Measurements from ENCODE around the gene RAD18.

The RAD18 gene

DNA sequence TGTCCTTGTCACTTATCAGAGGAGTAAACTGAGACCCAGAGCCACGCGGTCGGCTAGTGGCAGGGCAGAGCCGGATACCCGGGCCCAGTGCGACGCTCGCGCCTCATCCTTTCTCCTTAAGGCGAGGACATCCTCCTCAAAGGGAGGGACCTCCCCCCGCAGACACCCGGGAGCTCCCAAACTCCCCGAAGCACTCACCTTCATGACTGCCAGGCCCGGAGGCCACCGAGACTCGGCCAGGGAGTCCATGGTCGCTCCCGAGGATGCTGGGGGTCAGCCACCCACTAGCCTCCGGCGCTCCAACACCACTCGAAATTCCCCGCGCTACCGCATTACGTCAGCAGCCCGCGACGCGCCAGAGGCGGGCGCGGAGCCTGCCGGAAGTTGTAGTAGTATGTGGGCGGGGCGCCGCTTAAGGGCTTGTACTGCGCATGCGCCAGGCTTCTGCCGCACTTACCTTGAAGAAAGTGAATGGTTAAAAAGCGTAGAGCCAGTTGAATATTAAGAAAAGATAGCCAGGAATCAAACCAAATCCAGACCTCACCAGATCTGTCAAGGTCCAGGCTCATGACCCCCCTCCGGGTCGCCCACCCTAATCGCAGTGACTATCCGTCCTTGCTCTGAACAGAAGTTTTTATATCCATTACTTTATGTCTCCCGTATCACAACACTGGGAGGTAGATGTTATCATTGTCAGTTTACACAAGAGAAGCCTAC is at the start of gene RAD18:
RAD18 (minus strand) TSS at position 336 of the 717 bp plus-strand sequence; CDS start at position 249, 87 bp downstream.
- peak; percentile 91 for DNase-seq

GRCh38 chr3:9012521-9012920 is 49.2 kb upstream of the RAD18 start:
- DNase-seq: no peak

DNA sequence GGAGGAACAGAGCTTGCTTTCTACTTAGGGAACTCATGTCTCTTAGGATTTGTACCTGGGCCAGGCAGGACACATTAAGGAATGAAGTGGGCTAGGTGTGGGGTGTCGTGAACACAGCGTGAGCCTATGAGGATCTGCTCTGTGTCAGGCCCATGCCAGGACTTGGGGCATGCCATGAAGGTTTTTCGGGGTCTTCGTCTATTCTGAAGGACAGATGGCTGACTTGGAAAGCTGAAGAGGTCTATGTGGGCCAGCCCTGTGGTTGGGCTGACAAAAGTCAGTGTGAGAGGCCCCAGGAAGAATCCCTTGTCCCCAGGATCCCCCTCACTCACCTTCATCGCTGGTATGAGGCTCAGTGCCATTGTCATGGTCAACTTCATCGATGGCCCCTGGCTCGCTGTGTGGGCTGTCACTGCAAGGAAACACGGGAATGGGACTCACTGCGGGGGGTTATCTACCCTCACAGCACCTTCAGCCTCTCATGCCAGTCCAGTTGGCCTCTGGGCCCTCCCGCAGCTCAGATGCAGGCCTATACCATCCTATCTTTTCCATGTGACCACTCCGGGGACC is 46.8 kb upstream of the RAD18 start:
- DNase-seq: no peak

DNA sequence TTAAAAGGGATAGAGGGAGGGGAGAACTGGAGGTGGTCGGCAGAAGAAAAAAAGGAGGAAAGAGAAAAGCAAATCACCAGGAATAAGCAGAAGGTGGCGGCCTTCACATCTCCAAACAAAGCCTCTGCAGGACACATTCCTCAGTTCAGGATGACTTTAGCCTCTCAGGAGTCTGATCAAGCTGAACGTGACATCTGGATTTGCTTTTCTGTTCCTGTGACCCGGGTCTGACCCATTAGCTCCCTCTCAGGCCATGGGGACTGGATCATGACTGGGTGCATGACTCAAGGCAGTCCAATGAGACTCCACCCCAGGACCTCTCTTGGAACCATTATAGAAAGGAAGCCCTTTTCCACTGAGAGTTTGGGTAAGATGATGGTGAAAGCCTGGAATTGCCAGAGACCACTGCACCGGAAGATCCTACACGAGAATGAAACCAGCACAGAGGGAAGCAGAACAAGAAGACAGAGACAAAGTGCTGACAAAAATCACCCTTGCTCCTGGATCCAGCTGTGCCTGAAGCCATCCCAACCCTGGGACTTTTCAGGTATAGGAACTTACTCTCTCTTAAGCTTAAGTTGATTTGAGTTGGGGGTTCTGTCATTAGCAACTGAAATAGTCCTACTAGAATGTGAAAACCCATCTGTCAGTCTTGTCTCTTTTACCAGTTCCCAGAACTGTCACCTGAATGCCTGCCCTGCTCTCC is 45.4 kb upstream of the RAD18 start:
- no peak for DNase-seq

DNA sequence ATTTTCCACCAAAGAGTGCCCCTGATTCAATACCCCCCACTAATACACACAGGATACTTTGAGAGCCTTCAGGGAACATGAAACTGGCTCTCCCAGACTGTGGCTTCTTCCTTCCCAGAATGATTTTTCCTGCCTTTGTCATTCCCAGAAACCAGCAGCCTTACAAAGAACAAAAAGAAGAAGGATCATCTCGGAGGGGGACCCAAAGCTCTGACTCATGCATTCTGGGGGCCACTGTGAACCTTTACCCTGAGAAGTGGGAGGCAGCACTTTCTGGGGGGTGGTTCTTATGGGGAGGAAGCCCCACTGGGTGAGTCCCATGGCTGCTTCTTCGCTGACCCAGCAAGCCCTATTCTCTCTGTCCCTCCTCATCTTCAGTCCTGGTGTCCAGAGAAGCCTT is 44.7 kb upstream of the RAD18 start:
- DNase-seq: no peak

DNA sequence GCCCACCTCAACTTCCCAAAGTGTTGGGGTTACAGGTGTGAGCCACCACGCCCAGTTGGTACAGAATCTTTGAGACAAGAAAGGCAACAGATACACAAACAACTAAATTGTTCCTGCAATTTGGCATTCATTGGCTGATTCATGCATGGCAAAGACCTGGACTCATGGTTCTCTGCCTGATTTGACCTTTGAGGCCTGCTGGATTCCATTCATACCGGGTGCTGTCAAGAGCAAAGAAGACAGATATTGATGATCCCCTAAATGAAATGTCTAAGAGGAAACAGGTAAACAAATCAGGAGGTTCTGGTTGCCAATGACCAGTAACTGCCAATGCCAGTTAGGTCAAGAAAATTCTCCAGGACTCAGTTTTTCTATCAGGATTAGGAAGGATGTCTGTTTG is 43.9 kb upstream of the RAD18 start:
- no peak for DNase-seq

DNA sequence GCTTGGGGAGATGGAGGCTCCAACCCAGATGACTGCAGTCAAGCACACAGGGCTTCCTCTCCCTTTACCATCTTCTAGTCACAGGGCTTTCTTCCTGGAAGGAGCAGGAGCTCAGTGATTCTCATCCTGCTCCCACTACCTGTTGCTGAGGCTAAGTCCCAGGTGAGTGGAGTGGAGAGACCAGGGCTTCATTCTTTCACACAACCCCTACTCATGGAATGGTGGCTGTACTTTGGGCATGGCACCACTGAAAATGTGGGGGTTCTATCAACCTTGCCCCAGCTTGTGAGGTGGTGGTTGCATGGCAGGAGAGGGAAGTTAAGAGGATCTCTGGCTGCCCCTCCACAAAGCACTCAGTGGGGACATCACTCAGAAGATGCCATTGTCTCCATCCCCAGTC is 36.8 kb upstream of the RAD18 start:
- DNase-seq: no peak

- DNase-seq: no peak
Measured at GRCh38 chr3:8997151-8997550, 33.9 kb upstream of the RAD18 start.

DNA sequence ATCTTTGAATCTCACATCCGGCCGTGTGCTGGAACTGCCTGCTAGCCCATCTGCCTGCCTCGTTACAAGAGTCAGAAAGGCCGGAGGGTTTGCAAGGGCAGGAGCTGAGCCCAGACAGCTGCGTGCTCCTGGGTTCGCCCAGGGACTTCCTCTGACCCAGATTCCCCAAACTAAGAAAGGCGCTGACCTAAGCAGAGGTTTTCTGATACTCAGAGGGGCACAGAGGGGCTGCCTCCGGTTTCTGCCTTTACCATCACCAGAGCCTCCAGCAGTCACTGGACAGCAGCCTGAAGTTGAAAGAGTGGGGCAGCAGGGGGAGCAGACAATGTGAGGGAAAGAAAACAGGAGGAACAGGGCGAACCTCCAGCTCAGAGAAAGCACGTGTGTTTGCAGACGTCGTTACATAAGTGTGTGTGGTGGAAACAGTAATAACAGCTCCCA is 33.4 kb upstream of the RAD18 start:
- no peak for DNase-seq

- no peak for DNase-seq
Measured at GRCh38 chr3:8996216-8996615, 32.9 kb upstream of the RAD18 start.

- no peak for DNase-seq
Measured at GRCh38 chr3:8994226-8994625, 31.0 kb upstream of the RAD18 start.

GRCh38 chr3:8993331-8993730 is 30.1 kb upstream of the RAD18 start:
- no peak for DNase-seq

DNA sequence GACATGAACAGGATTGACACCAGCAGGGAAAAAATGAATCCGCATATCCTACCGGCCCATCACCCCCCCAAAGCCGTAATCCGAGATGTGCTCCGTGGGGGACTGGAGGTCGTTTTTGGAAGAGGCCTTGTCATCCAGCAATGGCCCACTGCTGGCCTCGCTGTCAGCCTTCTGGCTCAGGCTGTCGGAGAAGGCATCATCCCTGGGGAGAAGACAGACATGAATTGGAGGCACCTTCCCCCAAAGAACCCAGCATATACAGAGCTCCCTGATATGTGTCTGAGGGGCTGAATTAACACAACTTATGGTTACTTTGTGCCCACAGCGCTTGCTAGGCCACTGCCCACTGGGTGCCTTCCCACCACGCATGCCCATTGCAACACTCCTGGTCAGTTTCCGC is 29.6 kb upstream of the RAD18 start:
- DNase-seq: no peak

GRCh38 chr3:8992199-8992598 is 28.9 kb upstream of the RAD18 start:
- DNase-seq: no peak

DNA sequence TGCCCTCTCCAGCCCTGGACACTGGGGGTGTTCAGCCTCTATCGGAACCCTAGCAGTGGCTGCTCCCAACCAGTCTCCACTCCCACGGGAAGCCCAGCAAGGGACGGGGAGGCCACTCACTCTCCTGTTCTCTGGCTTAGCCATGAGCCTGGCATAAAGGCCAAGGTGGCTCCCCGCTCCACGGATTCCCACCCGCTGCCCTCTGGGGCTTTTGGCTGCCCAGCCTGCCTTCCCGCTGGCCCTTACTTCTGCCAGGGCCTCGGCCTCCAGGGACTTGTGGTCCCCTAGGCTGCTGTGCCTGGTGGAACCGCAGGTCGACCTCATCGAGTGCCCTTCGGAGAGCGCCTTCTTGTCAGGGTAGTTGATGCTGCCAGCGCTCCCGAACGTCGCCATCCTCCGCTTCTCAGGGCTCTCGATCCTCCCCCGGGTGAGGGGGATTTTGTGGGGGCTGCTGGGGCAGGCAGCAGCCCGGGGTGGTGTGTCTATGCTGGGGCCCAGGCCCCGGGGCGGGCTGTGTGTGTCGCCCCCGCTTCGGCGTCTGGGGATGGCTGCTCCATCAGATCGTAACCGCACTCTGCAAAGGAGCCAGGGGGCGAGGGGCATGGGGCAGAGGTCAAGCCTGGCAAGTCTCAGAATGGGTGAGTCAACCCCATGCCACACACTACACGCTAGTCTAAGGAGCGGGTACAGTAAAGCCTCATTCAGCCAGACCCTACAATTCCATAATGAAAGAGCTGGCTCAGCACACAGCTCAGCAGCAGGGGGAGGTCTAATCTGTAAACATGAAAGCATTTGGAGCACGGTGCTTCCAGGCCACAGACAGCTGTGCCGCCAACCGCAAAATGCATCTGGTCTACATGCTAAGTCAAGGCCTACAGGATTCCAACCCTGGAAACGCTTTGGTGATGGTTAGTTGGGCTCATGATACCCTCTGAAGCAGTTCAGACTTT is 27.3 kb upstream of the RAD18 start:
- DNase-seq: no peak

DNA sequence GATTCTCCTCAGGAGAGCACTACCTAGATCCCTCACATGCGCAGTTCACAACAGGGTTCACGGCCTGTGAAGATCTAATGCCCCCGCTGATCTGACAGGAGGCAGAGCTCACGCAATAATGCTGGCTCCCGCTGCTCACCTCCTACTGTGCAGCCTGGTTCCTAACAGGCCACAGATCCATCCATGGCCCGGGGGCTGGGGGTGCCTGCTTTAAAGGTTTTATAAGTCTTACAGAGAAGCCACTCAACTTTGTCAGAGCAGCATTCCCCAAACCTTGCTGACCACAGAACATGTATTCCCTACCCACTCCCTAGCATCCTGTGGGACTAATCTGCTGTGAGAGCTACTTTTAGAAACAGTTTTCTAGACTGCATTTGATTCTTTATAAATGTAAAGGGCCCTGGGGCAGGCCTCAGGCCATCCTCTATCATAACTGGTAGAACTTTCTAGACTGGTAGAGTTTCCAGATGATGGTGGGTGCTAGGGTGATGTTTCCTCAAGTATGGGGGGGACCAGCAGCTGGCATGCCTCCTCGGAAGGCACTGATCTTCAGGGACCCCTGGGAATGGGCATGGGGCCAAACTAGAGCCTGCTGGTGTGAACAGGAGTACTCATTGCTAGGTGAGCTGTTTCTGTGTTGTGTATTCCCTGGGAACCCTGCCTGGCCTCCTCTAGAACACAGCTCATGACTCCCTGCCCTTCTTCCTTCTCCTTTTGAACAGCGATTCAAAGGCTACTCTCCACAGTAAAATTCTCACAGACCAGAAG is 25.7 kb upstream of the RAD18 start:
- DNase-seq: no peak

DNA sequence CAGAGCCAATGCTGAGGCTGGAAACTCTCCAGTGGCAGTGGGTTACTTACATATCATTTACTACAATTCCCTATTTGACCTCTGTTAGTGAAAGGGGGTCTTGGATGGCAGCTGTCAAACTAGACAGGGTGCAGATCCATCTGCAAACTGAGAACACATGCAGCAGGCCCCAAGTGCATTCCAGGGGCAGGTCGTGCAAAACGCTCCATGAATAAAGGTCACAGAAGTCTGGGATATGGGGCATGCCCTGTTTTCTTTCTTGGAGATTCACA is 25.0 kb upstream of the RAD18 start:
- no peak for DNase-seq

DNA sequence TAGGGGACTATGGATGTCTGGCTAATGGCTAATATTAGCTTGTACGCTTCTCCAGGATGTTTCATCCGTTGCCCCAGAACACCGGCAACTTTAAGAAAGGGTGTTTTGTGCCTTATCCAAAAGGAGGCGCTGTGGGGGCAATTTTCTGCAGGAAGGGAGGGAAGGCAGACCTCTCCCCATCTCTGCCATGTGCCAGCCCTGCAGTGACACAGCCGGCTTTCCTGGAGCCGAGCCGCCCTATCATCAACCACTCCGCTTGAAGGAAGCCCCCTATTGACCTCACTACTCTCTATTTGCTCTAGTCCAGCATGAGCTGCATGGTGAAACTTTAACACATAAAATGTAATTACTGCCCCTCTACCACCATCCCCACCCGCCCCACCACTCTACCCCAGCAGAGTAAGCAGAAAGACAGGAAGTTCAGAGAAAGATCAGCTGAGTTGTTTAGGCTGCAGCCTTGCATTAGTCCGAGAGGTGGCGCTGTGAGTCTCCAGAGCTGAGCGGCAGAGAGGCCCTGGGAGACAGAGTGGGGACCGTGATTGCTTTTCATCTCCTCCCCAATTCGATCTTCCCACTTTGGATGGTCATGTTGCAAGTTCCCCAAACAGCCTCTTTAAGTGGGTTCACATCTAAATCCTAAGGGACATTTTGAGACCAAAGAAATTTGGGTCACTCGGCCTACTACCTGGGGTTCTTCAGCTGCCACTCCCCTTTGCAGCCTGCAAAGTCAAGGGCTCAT is 24.5 kb upstream of the RAD18 start:
- peak; percentile 61 for DNase-seq

DNA sequence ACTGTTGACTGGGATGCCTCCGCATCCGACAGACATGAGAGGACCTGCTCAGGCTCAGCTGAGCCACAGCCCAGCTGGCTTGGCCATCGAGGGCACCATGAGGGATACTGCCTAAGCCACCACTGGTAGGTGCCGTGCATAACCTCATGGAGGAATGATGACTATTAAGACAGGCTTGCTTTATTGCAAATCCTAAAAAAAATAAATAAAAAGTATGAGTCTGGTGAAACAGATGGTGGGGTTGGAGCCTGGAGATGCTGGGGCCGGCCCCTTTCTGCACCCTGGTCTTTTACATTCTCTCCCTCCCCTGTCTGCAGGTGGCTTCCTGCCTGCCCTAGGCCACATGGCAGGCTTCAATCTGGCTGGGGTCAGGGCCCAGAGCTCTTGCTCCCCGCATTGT is 24.0 kb upstream of the RAD18 start:
- DNase-seq: no peak

- DNase-seq: no peak
Measured at GRCh38 chr3:8986741-8987140, 23.5 kb upstream of the RAD18 start.

DNA sequence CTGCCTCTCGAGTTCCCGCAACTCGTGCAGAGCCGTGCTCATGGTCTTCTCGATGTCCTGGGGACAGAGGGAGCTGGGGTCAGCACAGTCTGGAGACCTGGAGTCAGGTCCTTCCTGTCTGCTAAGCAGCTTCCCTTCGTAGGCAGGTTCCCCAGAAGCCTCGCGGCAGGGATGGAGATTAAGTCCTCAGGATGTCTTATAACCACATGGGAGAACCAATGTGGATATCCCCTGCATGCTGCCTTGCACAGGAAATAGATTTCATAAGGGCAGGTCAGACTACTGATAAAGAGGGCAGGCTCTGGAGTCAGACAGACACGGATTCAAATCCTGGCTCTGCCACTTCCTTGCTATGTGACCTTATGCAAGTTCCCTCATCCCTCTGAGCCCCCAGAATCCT is 22.6 kb upstream of the RAD18 start:
- no peak for DNase-seq

- DNase-seq: no peak
Measured at GRCh38 chr3:8985411-8985831, 22.1 kb upstream of the RAD18 start.

Data from stimulated activated CD4-positive, alpha-beta T cell treated with anti-CD3 and anti-CD28 coated beads, Interleukin-4, amount 100 ng/mL, for 1 hour (primary cell).